GM19463 (cell line): ENCODE results near the gene COQ5.
A peak's percentile ranks its signal among the peaks of the same experiment; 100 is the strongest.

Experiments
- ATAC-seq: cut with Tn5 transposase; IDR thresholded peaks from one replicate; pipeline ENCODE4 v1.9.1; 2021; ENCODE audit warnings: mild to moderate bottlenecking, moderate library complexity; ENCODE audit not compliant: unreplicated experiment

COQ5 gene

DNA sequence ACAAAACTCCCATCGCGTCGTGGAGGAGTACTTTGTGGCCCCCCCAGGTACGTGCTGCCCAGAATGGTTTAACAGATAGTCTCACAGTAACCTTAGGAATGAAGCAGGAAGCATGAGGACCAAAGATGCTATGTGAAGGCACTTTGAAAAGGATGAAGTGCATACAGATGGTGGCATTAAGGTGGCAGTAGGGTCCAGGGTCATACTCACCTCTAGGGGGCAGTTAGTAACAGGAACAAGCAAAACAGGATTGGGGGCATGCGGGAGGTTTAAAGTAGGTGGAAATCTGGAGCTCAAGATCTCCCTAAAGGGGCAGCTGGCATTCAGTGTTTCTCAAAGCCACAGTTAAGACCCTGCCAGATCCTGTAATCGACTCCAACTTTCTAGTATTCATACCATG is 71.8 kb downstream of the COQ5 start:
- ATAC-seq, result no peak

DNA sequence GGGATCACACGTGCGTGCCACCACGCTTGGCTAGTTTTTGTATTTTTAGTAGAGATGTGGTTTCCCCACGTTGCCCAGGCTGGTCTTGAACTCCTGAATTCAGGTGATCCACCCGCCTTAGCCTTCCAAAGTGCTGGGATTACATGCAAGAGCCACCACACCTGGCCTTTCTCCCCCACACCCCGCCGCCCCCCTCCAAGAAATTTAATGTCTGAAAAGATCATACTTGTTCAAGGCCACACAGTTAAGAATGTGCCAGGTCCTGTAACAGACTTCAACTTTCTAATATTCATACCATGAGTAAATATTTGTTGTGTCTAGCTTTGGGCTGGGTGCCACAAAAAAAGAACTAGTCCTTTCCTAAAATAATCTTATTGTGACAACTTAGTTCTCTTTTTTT is 73.7 kb downstream of the COQ5 start:
- no peak for ATAC-seq

GRCh38 chr12:120453977-120454376 is 75.0 kb downstream of the COQ5 start:
- ATAC-seq, result peak; percentile 62
